ENCODE measurements around the gene RWDD3. TPM values are rescaled to one million over a fixed set of nuclear protein-coding genes. Genes with fewer than 3 reads are reported as not detected.

The RWDD3 gene, protein sequence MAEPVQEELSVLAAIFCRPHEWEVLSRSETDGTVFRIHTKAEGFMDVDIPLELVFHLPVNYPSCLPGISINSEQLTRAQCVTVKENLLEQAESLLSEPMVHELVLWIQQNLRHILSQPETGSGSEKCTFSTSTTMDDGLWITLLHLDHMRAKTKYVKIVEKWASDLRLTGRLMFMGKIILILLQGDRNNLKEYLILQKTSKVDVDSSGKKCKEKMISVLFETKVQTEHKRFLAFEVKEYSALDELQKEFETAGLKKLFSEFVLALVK
- polyA plus RNA-seq (2011; rRNA removed) (17.6 and 24.6 TPM in 2 replicates), polyA minus RNA-seq (2011; rRNA and poly(A)+ RNA removed) (6.4 and 8.9 TPM in 2 replicates)

DNA sequence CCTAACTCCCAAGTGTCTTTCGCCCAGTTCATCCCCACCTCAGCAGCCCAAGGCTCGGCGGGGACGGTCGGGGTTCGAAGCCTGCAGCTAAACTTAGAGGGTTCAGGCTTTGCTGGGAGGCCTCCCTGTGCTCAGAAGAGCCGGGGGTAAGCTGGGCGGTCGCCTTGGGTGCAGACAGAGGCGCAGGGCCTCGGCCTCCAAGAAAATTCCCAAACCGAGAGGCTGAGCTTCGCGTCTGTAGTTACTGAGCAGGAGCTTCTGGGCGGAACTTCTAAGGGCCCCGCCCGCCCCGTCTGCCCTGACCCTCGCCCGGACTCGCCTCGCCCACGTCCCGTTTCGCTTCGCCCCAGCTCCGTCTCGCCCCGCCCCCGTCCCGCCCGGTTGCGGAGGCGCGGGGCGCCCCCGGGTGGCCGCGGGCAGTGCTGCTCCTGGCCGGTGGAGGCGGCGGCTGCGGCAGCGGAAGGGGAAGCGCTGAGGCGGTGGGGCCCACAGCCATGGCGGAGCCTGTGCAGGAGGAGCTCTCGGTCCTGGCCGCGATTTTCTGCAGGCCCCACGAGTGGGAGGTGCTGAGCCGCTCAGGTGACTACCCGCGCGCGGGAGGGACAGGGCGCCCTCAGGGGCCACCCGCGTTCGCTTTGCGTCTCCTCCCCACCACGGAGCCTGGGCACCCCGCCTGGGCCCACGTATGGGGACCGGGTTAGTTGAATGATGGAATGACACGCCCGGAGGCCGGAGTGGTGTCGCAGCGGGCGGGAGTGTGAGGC is at the start of gene RWDD3:
RWDD3 (plus strand) TSS at position 474 of the 764 bp plus-strand sequence; CDS start at position 495, 21 bp downstream.
- peak within 1 kb of the TSS; percentile 50 for H3K27ac ChIP-seq (ENCODE audit: low read depth, low read length)
- CTCF ChIA-PET = interaction anchor here (0.5 to 2.4 kb wide), 81 partner anchors 8 to 1965 kb away, joined by 3 to 61 read pairs (median 5); partner anchors contain the start of genes ALG14 and TLCD4
- DNase-seq (ENCODE audit: low read depth, low spot score) = peak; percentile 61
- H3K27me3 ChIP-seq (ENCODE audit: control insufficient read depth, insufficient read depth, low read length) = no peaks in the 10 kb centered on the region
- POLR2A ChIA-PET = interaction anchor here (0.5 to 1.5 kb wide), 5 partner anchors 10 to 161 kb away, joined by 3 to 16 read pairs (median 6); partner anchors contain the start of gene ALG14
- H3K9me3 ChIP-seq (ENCODE audit: control insufficient read depth, insufficient read depth, low read length) = no peaks in the 10 kb centered on the region; the same call in 1 of the 2 replicates
- peak within 1 kb of the TSS; percentile 83 for H3K4me3 ChIP-seq (ENCODE audit: low read depth, low read length)
- TF ChIP-seq, protein P1, sequence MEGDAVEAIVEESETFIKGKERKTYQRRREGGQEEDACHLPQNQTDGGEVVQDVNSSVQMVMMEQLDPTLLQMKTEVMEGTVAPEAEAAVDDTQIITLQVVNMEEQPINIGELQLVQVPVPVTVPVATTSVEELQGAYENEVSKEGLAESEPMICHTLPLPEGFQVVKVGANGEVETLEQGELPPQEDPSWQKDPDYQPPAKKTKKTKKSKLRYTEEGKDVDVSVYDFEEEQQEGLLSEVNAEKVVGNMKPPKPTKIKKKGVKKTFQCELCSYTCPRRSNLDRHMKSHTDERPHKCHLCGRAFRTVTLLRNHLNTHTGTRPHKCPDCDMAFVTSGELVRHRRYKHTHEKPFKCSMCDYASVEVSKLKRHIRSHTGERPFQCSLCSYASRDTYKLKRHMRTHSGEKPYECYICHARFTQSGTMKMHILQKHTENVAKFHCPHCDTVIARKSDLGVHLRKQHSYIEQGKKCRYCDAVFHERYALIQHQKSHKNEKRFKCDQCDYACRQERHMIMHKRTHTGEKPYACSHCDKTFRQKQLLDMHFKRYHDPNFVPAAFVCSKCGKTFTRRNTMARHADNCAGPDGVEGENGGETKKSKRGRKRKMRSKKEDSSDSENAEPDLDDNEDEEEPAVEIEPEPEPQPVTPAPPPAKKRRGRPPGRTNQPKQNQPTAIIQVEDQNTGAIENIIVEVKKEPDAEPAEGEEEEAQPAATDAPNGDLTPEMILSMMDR (IDR thresholded peaks at IDR 0.05; ENCODE audit: low read depth, low read length) = peak; percentile 58

DNA sequence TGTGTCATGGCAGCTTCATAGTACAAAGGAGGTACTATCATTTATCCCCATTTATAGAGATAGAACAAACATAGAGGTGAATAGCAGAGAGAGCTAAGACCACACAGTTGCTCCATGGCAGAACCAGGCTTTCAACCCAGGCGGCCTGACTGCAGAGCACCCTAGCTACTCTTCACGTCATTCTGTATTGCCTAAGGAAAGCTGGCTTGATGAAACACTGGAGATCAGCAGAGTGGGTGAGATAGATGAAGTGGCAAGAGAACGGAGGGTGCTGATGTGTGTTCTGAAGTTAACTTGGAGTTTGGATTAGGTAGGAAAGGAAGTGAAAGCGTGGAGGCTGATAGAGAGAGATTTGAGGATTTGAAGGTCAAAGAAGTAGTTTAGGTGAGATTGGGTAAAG is 47.9 kb upstream of the RWDD3 start:
- no peak overlapping the region for H3K27ac ChIP-seq (ENCODE audit: low read depth, low read length)
- TF ChIP-seq, protein P1 (IDR thresholded peaks at IDR 0.05; ENCODE audit: low read depth, low read length) = no peak
- no peaks in the 10 kb centered on the region for H3K27me3 ChIP-seq (ENCODE audit: control insufficient read depth, insufficient read depth, low read length)
- ChIA-PET CTCF (interaction anchor here (1.3 kb wide), 1 partner anchor 48 kb away, joined by 6 read pairs; the partner anchor contains the start of gene RWDD3), POLR2A (no interaction called here)
- no peaks in the 10 kb centered on the region for H3K9me3 ChIP-seq (ENCODE audit: control insufficient read depth, insufficient read depth, low read length)
- DNase-seq (ENCODE audit: low read depth, low spot score) = no peak
- no peak overlapping the region for H3K4me3 ChIP-seq (ENCODE audit: low read depth, low read length)

DNA sequence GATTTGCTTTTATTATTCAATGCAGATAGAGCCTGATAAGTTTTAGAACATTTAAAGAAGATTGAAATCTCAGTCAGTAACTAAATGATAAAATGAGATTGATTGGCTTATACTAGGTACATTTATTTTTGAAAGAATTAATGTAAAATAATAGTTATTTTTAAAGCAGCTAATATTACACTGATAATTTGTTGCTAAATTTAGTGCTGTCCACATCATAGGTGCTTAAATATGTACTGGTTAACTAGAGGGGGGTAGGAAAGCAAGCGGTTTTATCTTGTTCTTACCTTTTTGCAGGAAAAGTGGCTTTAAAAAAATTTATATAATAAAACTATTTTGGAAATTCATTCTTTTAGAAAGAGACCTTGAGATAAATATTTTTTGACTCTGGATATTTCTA is 40.4 kb upstream of the RWDD3 start:
- CTCF ChIA-PET = interaction anchor here (0.7 to 1.2 kb wide), 2 partner anchors 13 to 40 kb away, joined by 3 to 5 read pairs; partner anchors contain the start of gene RWDD3
- TF ChIP-seq, protein P1 (IDR thresholded peaks at IDR 0.05; ENCODE audit: low read depth, low read length) = no peak
- Histone ChIP-seq H3K27me3 (ENCODE audit: control insufficient read depth, insufficient read depth, low read length) (no peaks in the 10 kb centered on the region), H3K4me3 (ENCODE audit: low read depth, low read length) (no peak overlapping the region), H3K9me3 (ENCODE audit: control insufficient read depth, insufficient read depth, low read length) (no peaks in the 10 kb centered on the region), H3K27ac (ENCODE audit: low read depth, low read length) (no peak overlapping the region)
- POLR2A ChIA-PET = no interaction called here
- DNase-seq (ENCODE audit: low read depth, low spot score) = no peak

DNA sequence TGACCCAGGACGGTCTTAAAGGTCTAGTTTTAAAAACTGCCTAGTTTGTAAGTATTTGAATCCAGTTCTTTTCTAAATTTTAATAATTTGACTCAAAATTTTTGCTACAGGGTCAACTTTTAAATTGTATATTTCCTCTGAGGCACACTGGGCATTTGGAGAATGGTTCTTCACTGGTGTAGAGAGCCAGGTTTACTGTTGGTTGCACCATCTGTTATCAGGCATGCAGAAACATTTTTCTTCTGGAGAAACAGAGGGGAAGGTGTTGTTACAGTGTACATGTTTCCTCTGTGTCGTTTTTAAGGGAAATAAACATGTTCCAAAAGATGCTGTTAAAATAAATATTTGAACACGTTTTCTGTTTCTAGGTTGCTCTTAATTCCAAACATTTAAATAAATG is 39.0 kb upstream of the RWDD3 start:
- H3K4me3 ChIP-seq (ENCODE audit: low read depth, low read length) = no peak overlapping the region
- ChIA-PET CTCF (no interaction called here), POLR2A (no interaction called here)
- TF ChIP-seq, protein P1 (IDR thresholded peaks at IDR 0.05; ENCODE audit: low read depth, low read length) = no peak
- no peaks in the 10 kb centered on the region for H3K27me3 ChIP-seq (ENCODE audit: control insufficient read depth, insufficient read depth, low read length)
- no peak overlapping the region for H3K27ac ChIP-seq (ENCODE audit: low read depth, low read length)
- no peaks in the 10 kb centered on the region for H3K9me3 ChIP-seq (ENCODE audit: control insufficient read depth, insufficient read depth, low read length)
- no peak for DNase-seq (ENCODE audit: low read depth, low spot score)
